Peyer's patch (tissue), 4 donors: ENCODE results near the gene OSBPL5.

Source experiments
- CTCF ChIP-seq, 6 experiments: fragments of 450-650 bp in 4 of 6; fragments of 200-600 bp in 2 of 6; sonication (generic) in 1 of 6; IDR thresholded peaks; one replicate each; pipeline ENCODE4 v1.5.1; 2017 to 2019; ENCODE audit warnings: antibody characterized with exemption in 6 of 6, mild to moderate bottlenecking in 3 of 6, moderate library complexity in 1 of 6
- POLR2A ChIP-seq, 2 donors: fragments of 450-650 bp; IDR thresholded peaks; one replicate each; pipeline ENCODE4 v1.5.1; 2017; ENCODE audit warnings: antibody characterized with exemption in 2 of 2, mild to moderate bottlenecking in 2 of 2, moderate library complexity in 2 of 2

GRCh38 chr11:3090096-3090901, 74.8 kb downstream of the OSBPL5 start:
- TF ChIP-seq CTCF (IDR thresholded peaks at IDR 0.05) (no peak), POLR2A (IDR thresholded peaks at IDR 0.05) (no peak)
